IMR-90 (cell line): ENCODE results near the gene ZNF469. TPM values are rescaled to one million over a fixed set of nuclear protein-coding genes. Genes with fewer than 3 reads are reported as not detected.
A peak's percentile ranks its signal among the peaks of the same experiment; 100 is the strongest.

ENCODE experiments used
- ATAC-seq: fragments of 200-7000 bp; cut with Tn5 transposase; 2 replicates; pipeline ENCODE4 v1.9.1; 2020; ENCODE audit warnings: low read depth, mild to moderate bottlenecking, moderate library complexity
- BruUV-seq: library from RNA; stranded (reverse); fragments of 400-500 nt; replicated peaks from 2 replicates; lab custom pipeline; 2021; lab: Mats Ljungman, UMichigan
- CTCF ChIA-PET: fragments of 300-600 bp; formaldehyde crosslinking; extraction: SDS; loops from one replicate; lab custom pipeline; 2021; ENCODE audit warnings: antibody characterized with exemption; lab: Yijun Ruan, JAX
- POLR2A ChIA-PET: fragments of 300-600 bp; sonication (Branson Sonifier 250); formaldehyde crosslinking; loops from one replicate; lab custom pipeline; 2022; ENCODE audit warnings: antibody characterized with exemption; ENCODE audit not compliant: unreplicated experiment; lab: Charles Lee
- DNase-seq: peaks from one replicate; pipeline ENCODE4 v3.0.0; 2013
- H2AFZ ChIP-seq: replicated peaks from 2 replicates; pipeline ENCODE3; 2013; ENCODE audit warnings: low read length, mild to moderate bottlenecking; ENCODE audit not compliant: poor library complexity
- H2AK5ac ChIP-seq: 2 replicates; pipeline ENCODE4 v1.6.1; 2013; ENCODE audit warnings: low read depth, low read length, inconsistent platforms
- H2AK9ac ChIP-seq: replicated peaks from 2 replicates; pipeline ENCODE3; 2013; ENCODE audit warnings: mild to moderate bottlenecking, low read depth, low read length, moderate library complexity; ENCODE audit not compliant: poor library complexity
- H2BK120ac ChIP-seq: 2 replicates; pipeline ENCODE4 v1.6.1; 2013; ENCODE audit warnings: low read depth, low read length, inconsistent platforms
- H2BK15ac ChIP-seq: 3 replicates; pipeline ENCODE4 v1.6.1; 2013; ENCODE audit warnings: low read depth, low read length, inconsistent platforms
- H2BK20ac ChIP-seq: 2 replicates; pipeline ENCODE4 v1.6.1; 2013; ENCODE audit warnings: low read depth, mild to moderate bottlenecking, inconsistent platforms, low read length, moderate library complexity
- H2BK5ac ChIP-seq: 2 replicates; pipeline ENCODE4 v1.6.1; 2013; ENCODE audit warnings: mild to moderate bottlenecking, low read depth, low read length, inconsistent platforms; ENCODE audit not compliant: poor library complexity, severe bottlenecking
- H3K14ac ChIP-seq: replicated peaks from 2 replicates; pipeline ENCODE4 v1.6.1; 2013; ENCODE audit warnings: low read depth, low read length, inconsistent platforms
- H3K18ac ChIP-seq: 2 replicates; pipeline ENCODE4 v1.6.1; 2013; ENCODE audit warnings: low read depth, low read length, control low read depth
- H3K23ac ChIP-seq: 2 replicates; pipeline ENCODE4 v1.6.1; 2013; ENCODE audit warnings: low read depth, low read length, inconsistent platforms
- H3K27ac ChIP-seq: 2 replicates; pipeline ENCODE4 v1.5.1; 2013; ENCODE audit warnings: mild to moderate bottlenecking, control low read depth, low read length; ENCODE audit not compliant: insufficient read depth
- H3K27me3 ChIP-seq: 2 replicates; pipeline ENCODE4 v1.6.1; 2013; ENCODE audit warnings: low read length; ENCODE audit not compliant: control insufficient read depth, insufficient read depth
- H3K36me3 ChIP-seq: 2 replicates; pipeline ENCODE4 v1.6.1; 2013; ENCODE audit warnings: low read length, mixed read lengths; ENCODE audit not compliant: control insufficient read depth, insufficient read depth
- H3K4ac ChIP-seq: 2 replicates; pipeline ENCODE4 v1.6.1; 2013; ENCODE audit warnings: low read depth, low read length, inconsistent platforms
- H3K4me1 ChIP-seq: 2 replicates; pipeline ENCODE4 v1.6.1; 2013; ENCODE audit warnings: low read length, mixed read lengths; ENCODE audit not compliant: control insufficient read depth, insufficient read depth
- H3K4me2 ChIP-seq: 2 replicates; pipeline ENCODE4 v1.6.1; 2013; ENCODE audit warnings: low read depth, mild to moderate bottlenecking, control low read depth, low read length, moderate library complexity
- H3K4me3 ChIP-seq: 2 replicates; pipeline ENCODE4 v1.5.1; 2013; ENCODE audit warnings: low read depth, mild to moderate bottlenecking, control low read depth, low read length, moderate library complexity; ENCODE audit not compliant: insufficient read depth
- H3K56ac ChIP-seq: 2 replicates; pipeline ENCODE4 v1.6.1; 2013; ENCODE audit warnings: low read length, inconsistent platforms; ENCODE audit not compliant: insufficient read depth; ENCODE audit errors: extremely low read depth
- H3K79me1 ChIP-seq, 2 experiments: 2 replicates each; pipeline ENCODE4 v1.6.1; 2013; ENCODE audit warnings: low read length in 2 of 2, inconsistent platforms in 1 of 2, low read depth in 1 of 2
- H3K9ac ChIP-seq: 2 replicates; pipeline ENCODE4 v1.6.1; 2013; ENCODE audit warnings: low read depth, low read length, control low read depth
- H3K9me1 ChIP-seq: 2 replicates; pipeline ENCODE4 v1.6.1; 2013; ENCODE audit warnings: low read length, inconsistent platforms; ENCODE audit not compliant: insufficient read depth
- H3K9me3 ChIP-seq: 2 replicates; pipeline ENCODE4 v1.6.1; 2013; ENCODE audit warnings: low read length; ENCODE audit not compliant: control insufficient read depth, insufficient read depth
- H4K20me1 ChIP-seq: 2 replicates; pipeline ENCODE4 v1.6.1; 2013; ENCODE audit warnings: low read length, inconsistent platforms; ENCODE audit not compliant: insufficient read depth
- H4K5ac ChIP-seq: 2 replicates; pipeline ENCODE4 v1.6.1; 2013; ENCODE audit warnings: mild to moderate bottlenecking, low read depth, low read length, control low read depth
- H4K8ac ChIP-seq, 2 experiments: 2 replicates each; pipeline ENCODE4 v1.6.1; 2013; ENCODE audit warnings: low read depth in 2 of 2, low read length in 2 of 2, control low read depth in 1 of 2, inconsistent platforms in 1 of 2
- H4K91ac ChIP-seq: 2 replicates; pipeline ENCODE4 v1.6.1; 2013; ENCODE audit warnings: low read depth, low read length, inconsistent platforms; ENCODE audit not compliant: insufficient read depth
- CEBPB ChIP-seq: IDR thresholded peaks from 2 replicates; pipeline ENCODE4 v1.6.1; 2012; ENCODE audit warnings: low read depth, low read length, improper control_type of control experiment
- CTCF ChIP-seq: conservative IDR thresholded peaks from 2 replicates; pipeline ENCODE4 v1.5.1; 2012; ENCODE audit warnings: mild to moderate bottlenecking, low read depth, low read length, improper control_type of control experiment
- MAFK ChIP-seq: IDR thresholded peaks from 2 replicates; pipeline ENCODE4 v1.6.1; 2012; ENCODE audit warnings: low read depth, low read length, improper control_type of control experiment
- MXI1 ChIP-seq: IDR thresholded peaks from 2 replicates; pipeline ENCODE4 v1.6.1; 2012; ENCODE audit warnings: low read depth, mild to moderate bottlenecking, low read length, moderate library complexity, borderline replicate concordance
- RAD21 ChIP-seq: IDR thresholded peaks from 2 replicates; pipeline ENCODE4 v1.6.1; 2012; ENCODE audit warnings: low read length, improper control_type of control experiment
- USF2 ChIP-seq: fragments of 150-350 bp; IDR thresholded peaks from 2 replicates; pipeline ENCODE4 v1.6.1; 2017; ENCODE audit warnings: mild to moderate bottlenecking, antibody characterized with exemption, low read length, low read depth
- WGBS, 2 experiments: methylation state at CpG; one replicate each; pipeline versions ENCODE4 v1.1.5 to v1.1.7; 2013; ENCODE audit warnings: missing lambda C conversion rate in 2 of 2; ENCODE audit not compliant: insufficient read length in 1 of 2; ENCODE audit errors: extremely low coverage in 2 of 2; 5-methylcytosine and 5-hydroxymethylcytosine counted together
- dilution Hi-C: fragments of 300-500 bp; cut with HindIII; formaldehyde crosslinking; loops from one replicate; pipeline ENCODE4 v1.14.3; 2018; ENCODE audit warnings: low sequenced_read_pairs; ENCODE audit not compliant: unreplicated experiment
- in situ Hi-C: fragments of 300-500 bp; cut with MboI; formaldehyde crosslinking; loops from 3 replicates; pipeline ENCODE4 v1.14.3; 2019; ENCODE audit warnings: low sequenced_read_pairs, inconsistent platforms, mixed read lengths
- intact Hi-C: fragments of 100-400 bp; cut with micrococcal nuclease; formaldehyde crosslinking; loops from 2 replicates; pipeline ENCODE4 v1.10.0; 2022
- polyA plus RNA-seq, 3 experiments: library from polyadenylated mRNA; depleted of rRNA; stranded (reverse); fragments of >200 nt; gene quantifications; 2 replicates each; pipeline ENCODE4 v1.2.3, GENCODE V29; 2012; ENCODE audit warnings: low replicate concordance in 1 of 3
- total RNA-seq: library from RNA; depleted of rRNA; stranded (reverse); fragments of >200 nt; gene quantifications from 2 replicates; pipeline ENCODE4 v1.2.3, GENCODE V29; 2012
- TF ChIP-seq, protein P1 (sequence below): fragments of 150-350 bp; IDR thresholded peaks from 2 replicates; pipeline ENCODE4 v1.6.1; 2016; ENCODE audit warnings: low read depth, mild to moderate bottlenecking, low read length, moderate library complexity, borderline replicate concordance

The ZNF469 gene
- total and polyA plus RNA-seq, 2 of the 4 experiments (the other 2 are of a cell fraction): 1.1 to 13.3 TPM

- Histone ChIP-seq H3K23ac (no peak overlapping the region), H3K4me1 (no peaks in the 10 kb centered on the region; the same call in none of the 2 replicates), H3K14ac (no peak overlapping the region), H2AK5ac (no peak overlapping the region), H3K4ac (no peak overlapping the region), H3K56ac (no peak overlapping the region), H4K91ac (no peak overlapping the region), H3K27me3 (no peaks in the 10 kb centered on the region), H3K4me3 (no peak overlapping the region), H2BK20ac (no peak overlapping the region), H2AK9ac (peak overlapping the region; percentile 84), H3K4me2 (no peak overlapping the region), H3K18ac (no peak overlapping the region), H2BK5ac (no peak overlapping the region), H4K5ac (no peak overlapping the region), H3K9ac (no peak overlapping the region), H3K9me3 (no peaks in the 10 kb centered on the region), H3K27ac (no peak overlapping the region), H3K36me3 (peaks cover 59% of the 10 kb centered on the region), H2BK15ac (no peak overlapping the region), H3K79me1 (peaks cover 20 to 61% of the 10 kb centered on the region in 2 experiments), H2AFZ (peak overlapping the region; percentile 21), H4K8ac (no peak overlapping the region; a peak in 1 of 4 replicates), H4K20me1 (peaks cover 74% of the 10 kb centered on the region), H2BK120ac (no peak overlapping the region), H3K9me1 (peaks cover 23% of the 10 kb centered on the region)
- BruUV-seq: no TSS peak
- no peak for DNase-seq
- ChIA-PET CTCF (no interaction called here), POLR2A (no interaction called here)
- no peak for ATAC-seq
- TF ChIP-seq, protein P1, sequence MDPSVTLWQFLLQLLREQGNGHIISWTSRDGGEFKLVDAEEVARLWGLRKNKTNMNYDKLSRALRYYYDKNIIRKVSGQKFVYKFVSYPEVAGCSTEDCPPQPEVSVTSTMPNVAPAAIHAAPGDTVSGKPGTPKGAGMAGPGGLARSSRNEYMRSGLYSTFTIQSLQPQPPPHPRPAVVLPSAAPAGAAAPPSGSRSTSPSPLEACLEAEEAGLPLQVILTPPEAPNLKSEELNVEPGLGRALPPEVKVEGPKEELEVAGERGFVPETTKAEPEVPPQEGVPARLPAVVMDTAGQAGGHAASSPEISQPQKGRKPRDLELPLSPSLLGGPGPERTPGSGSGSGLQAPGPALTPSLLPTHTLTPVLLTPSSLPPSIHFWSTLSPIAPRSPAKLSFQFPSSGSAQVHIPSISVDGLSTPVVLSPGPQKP: no peak
- TF ChIP-seq CTCF (no peak), MAFK (no peak), MXI1 (no peak), CEBPB (no peak), USF2 (no peak), RAD21 (no peak)
- 62% methylated on average over 12 of the region's 24 CpGs; no CpG with 5 or more reads in 1 of the 2 experiments for WGBS, 2 experiments
- intact Hi-C loops: no loop called here
- in situ Hi-C loops: no loop called here
- dilution Hi-C loops: no loop called here
These were observed 42.0 kb downstream of the ZNF469 start for GRCh38 chr16:88424587-88425235.
